Right ventricle myocardium inferior (tissue), 1 donor: ENCODE data around the gene MGAT4A. TPM values are rescaled to one million over a fixed set of nuclear protein-coding genes. Genes with fewer than 3 reads are reported as not detected.
"Not testable (repeated sequence)": the region's sequence is repeated elsewhere in the genome, so short reads cannot be mapped to it uniquely, and the experiment has no call there.

Experiments used
- ATAC-seq: fragments of 200-7000 bp; cut with Tn5 transposase; one replicate; pipeline ENCODE4 v1.9.1; 2020; ENCODE audit warnings: mild to moderate bottlenecking, moderate library complexity
- DNase-seq: peaks from one replicate; pipeline ENCODE4 v3.0.0; 2021; ENCODE audit errors: missing footprints
- intact Hi-C: fragments of 100-400 bp; cut with DNase I; formaldehyde crosslinking; loops from one replicate; pipeline ENCODE4 v1.11.0; 2022
- total RNA-seq: library from RNA; stranded (reverse); fragmentation: NEBNext Ultra II Directional; extraction: Animal tissue kit (Norgen Biotek cat#: 25700); gene quantifications from one replicate; pipeline ENCODE4 v1.2.1, GENCODE V29; 2021
- donor health status: DM: no; HTN: yes; CAD: no; lungs with severe emphysema.

The MGAT4A gene
- total RNA-seq, 1 donor from 2014 or later, result 19.3 TPM

- ATAC-seq (no peak), DNase-seq (no peak)
- intact Hi-C loops, result no loop called here
Measured at GRCh38 chr2:98604547-98604946, 126.4 kb downstream of the MGAT4A start.

GRCh38 chr2:98601532-98602132, 129.3 kb downstream of the MGAT4A start:
- intact Hi-C loops, result loop anchor here (1.0 kb wide), 1 partner anchor 188 kb away; no protein-coding TSS in a partner anchor
- ATAC-seq (peak; percentile 59), DNase-seq (no peak)

GRCh38 chr2:98598781-98599428, 132.0 kb downstream of the MGAT4A start:
- intact Hi-C loops, result no loop called here
- DNase-seq (no peak), ATAC-seq (no peak)

GRCh38 chr2:98594665-98595064, 136.3 kb downstream of the MGAT4A start:
- ATAC-seq, DNase-seq, intact Hi-C loops: not testable (repeated sequence)

- no peak for ATAC-seq
- intact Hi-C loops, result no loop called here
- no peak for DNase-seq
Measured at GRCh38 chr2:98592565-98592964, 138.4 kb downstream of the MGAT4A start.

- no peak for ATAC-seq
- DNase-seq, result no peak
- intact Hi-C loops, result no loop called here
Measured at GRCh38 chr2:98589489-98589888, 141.4 kb downstream of the MGAT4A start.

GRCh38 chr2:98588880-98589431, 142.0 kb downstream of the MGAT4A start:
- ATAC-seq, result no peak
- intact Hi-C loops, result no loop called here
- no peak for DNase-seq

GRCh38 chr2:98586551-98587140, 144.3 kb downstream of the MGAT4A start:
- intact Hi-C loops, result no loop called here
- DNase-seq (no peak), ATAC-seq (no peak)

- intact Hi-C loops, result no loop called here
- ATAC-seq, result no peak
- DNase-seq, result no peak
Measured at GRCh38 chr2:98585386-98585785, 145.5 kb downstream of the MGAT4A start.

- DNase-seq (no peak), ATAC-seq (no peak)
- intact Hi-C loops, result no loop called here
Measured at GRCh38 chr2:98583816-98584618, 146.9 kb downstream of the MGAT4A start.

- no peak for ATAC-seq
- intact Hi-C loops, result no loop called here
- DNase-seq, result no peak
Measured at GRCh38 chr2:98583276-98583675, 147.7 kb downstream of the MGAT4A start.

- ATAC-seq (no peak), DNase-seq (no peak)
- intact Hi-C loops, result no loop called here
Measured at GRCh38 chr2:98582523-98582922, 148.4 kb downstream of the MGAT4A start.

GRCh38 chr2:98580656-98581284, 150.2 kb downstream of the MGAT4A start:
- ATAC-seq (no peak), DNase-seq (no peak)
- intact Hi-C loops, result no loop called here

- intact Hi-C loops, result loop anchor here (5.0 kb wide), 1 partner anchor 168 kb away; no protein-coding TSS in a partner anchor
- DNase-seq (no peak), ATAC-seq (no peak)
Measured at GRCh38 chr2:98579926-98580325, 151.0 kb downstream of the MGAT4A start.

GRCh38 chr2:98578231-98578630, 152.7 kb downstream of the MGAT4A start:
- intact Hi-C loops, result loop anchor here (5.0 kb wide), 1 partner anchor 166 kb away; no protein-coding TSS in a partner anchor
- DNase-seq, result no peak
- no peak for ATAC-seq

- DNase-seq, result no peak
- intact Hi-C loops, result loop anchor here (5.0 kb wide), 1 partner anchor 165 kb away; no protein-coding TSS in a partner anchor
- peak; percentile 33 for ATAC-seq
Measured at GRCh38 chr2:98577313-98577712, 153.6 kb downstream of the MGAT4A start.

- intact Hi-C loops, result loop anchor here (5.0 kb wide), 1 partner anchor 164 kb away; no protein-coding TSS in a partner anchor
- ATAC-seq, result peak; percentile 17
Measured at GRCh38 chr2:98576666-98577312, 154.1 kb downstream of the MGAT4A start.

GRCh38 chr2:98573426-98573825, 157.5 kb downstream of the MGAT4A start:
- ATAC-seq (no peak), DNase-seq (no peak)
- intact Hi-C loops, result no loop called here

More at GRCh38 chr2:98576666-98577312, 154.1 kb downstream of the MGAT4A start:
- no peak for DNase-seq
